PFSK-1 (cell line): ENCODE data around the gene ESR1.

Source experiments
- FOXP2 ChIP-seq: optimal IDR thresholded peaks from 2 replicates; pipeline ENCODE3; 2011; ENCODE audit warnings: borderline replicate concordance, control low read depth, inconsistent platforms; ENCODE audit not compliant: insufficient read depth; ENCODE audit errors: extremely low read length, extremely low read depth
- POLR2AphosphoS5 ChIP-seq: IDR thresholded peaks from 2 replicates; pipeline ENCODE4 v1.6.1; 2012; ENCODE audit warnings: low read depth, mild to moderate bottlenecking, control low read depth, low read length, moderate library complexity
- SIN3A ChIP-seq: IDR thresholded peaks from 2 replicates; pipeline ENCODE4 v1.6.1; 2012; ENCODE audit warnings: mild to moderate bottlenecking, low read length, moderate library complexity, borderline replicate concordance; ENCODE audit not compliant: insufficient read depth
- TAF1 ChIP-seq: IDR thresholded peaks from 2 replicates; pipeline ENCODE4 v1.6.1; 2012; ENCODE audit warnings: low read length, control low read depth, borderline replicate concordance; ENCODE audit not compliant: insufficient read depth
- TF ChIP-seq, protein P1 (sequence below), 2 experiments: IDR thresholded peaks; 2 replicates each; pipeline versions ENCODE4 v1.6.1 to v1.8.0; 2011 to 2012; ENCODE audit warnings: low read depth in 2 of 2, low read length in 2 of 2, control low read depth in 1 of 2, inconsistent platforms in 1 of 2, mild to moderate bottlenecking in 1 of 2, moderate library complexity in 1 of 2; ENCODE audit not compliant: insufficient read depth in 1 of 2

Gene ESR1

DNA sequence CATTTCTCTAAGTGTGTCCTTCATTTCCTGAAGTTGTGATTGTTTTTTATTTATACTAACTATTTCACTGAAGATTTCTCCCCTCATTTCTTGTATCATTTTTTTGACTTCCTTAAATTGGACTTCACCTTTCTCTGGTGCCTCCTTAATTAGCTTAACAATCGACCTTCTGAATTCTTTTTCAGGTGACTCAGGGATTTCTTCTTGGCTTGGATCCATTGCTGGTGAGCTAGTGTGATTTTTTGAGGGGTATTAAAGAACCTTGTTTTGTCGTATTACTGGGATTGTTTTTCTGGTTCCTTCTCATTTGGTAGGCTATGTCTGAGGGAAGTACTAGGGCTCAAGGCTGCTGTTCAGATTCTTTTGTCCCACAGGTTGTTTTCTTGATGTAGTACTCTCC lies 92.8 kb downstream of the ESR1 start:
- TF ChIP-seq TAF1, result no peak
- TF ChIP-seq SIN3A, result no peak

DNA sequence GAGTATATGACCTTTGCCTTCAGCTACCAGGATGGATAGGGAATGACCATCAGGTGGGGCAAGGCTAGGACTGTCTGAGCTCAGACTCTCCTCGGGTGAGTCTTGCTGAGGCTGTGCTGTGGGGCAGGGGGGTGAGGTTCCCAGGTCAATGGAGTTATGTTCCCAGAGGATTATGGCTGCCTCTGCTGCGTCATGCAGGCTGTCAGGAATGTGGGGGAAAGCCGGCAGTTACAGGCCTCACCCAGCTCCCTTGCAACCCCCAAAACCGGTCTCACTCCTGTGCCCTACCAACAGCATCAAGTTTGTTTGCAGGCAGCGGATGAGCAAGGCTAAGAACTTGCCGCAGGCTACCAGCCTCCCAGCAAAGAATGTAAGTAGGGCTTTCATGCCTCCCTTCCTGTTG lies 93.5 kb downstream of the ESR1 start:
- TF ChIP-seq FOXP2 (no peak), TAF1 (no peak), POLR2AphosphoS5 (no peak), SIN3A (no peak)
- TF ChIP-seq, protein P1, sequence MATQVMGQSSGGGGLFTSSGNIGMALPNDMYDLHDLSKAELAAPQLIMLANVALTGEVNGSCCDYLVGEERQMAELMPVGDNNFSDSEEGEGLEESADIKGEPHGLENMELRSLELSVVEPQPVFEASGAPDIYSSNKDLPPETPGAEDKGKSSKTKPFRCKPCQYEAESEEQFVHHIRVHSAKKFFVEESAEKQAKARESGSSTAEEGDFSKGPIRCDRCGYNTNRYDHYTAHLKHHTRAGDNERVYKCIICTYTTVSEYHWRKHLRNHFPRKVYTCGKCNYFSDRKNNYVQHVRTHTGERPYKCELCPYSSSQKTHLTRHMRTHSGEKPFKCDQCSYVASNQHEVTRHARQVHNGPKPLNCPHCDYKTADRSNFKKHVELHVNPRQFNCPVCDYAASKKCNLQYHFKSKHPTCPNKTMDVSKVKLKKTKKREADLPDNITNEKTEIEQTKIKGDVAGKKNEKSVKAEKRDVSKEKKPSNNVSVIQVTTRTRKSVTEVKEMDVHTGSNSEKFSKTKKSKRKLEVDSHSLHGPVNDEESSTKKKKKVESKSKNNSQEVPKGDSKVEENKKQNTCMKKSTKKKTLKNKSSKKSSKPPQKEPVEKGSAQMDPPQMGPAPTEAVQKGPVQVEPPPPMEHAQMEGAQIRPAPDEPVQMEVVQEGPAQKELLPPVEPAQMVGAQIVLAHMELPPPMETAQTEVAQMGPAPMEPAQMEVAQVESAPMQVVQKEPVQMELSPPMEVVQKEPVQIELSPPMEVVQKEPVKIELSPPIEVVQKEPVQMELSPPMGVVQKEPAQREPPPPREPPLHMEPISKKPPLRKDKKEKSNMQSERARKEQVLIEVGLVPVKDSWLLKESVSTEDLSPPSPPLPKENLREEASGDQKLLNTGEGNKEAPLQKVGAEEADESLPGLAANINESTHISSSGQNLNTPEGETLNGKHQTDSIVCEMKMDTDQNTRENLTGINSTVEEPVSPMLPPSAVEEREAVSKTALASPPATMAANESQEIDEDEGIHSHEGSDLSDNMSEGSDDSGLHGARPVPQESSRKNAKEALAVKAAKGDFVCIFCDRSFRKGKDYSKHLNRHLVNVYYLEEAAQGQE (IDR thresholded peaks at IDR 0.05; ENCODE audit: insufficient read depth in 1 of 2, low read depth in 2 of 2, low read length in 2 of 2), result no peak

DNA sequence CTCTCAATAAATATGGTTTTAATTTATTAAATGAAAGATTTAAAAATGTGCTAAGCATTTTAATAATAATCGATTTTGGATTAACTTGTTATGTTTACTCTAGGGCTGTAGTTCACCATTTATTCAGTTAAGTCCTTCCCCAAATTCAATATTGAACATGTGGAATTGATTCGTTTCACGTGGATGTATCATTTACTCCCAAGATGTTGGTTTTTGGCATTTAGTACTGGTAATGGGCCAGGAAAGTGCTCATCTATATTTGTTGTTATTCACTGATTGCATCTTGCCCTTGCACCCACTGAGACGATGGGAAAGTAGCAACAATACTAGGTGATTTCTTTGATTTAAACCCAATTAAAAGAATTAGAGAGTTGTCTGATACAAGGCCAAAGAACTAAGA lies 97.1 kb downstream of the ESR1 start:
- TF ChIP-seq POLR2AphosphoS5 (no peak), TAF1 (no peak), FOXP2 (no peak), SIN3A (no peak)
- TF ChIP-seq, protein P1 (IDR thresholded peaks at IDR 0.05; ENCODE audit: insufficient read depth in 1 of 2, low read depth in 2 of 2, low read length in 2 of 2), result no peak

DNA sequence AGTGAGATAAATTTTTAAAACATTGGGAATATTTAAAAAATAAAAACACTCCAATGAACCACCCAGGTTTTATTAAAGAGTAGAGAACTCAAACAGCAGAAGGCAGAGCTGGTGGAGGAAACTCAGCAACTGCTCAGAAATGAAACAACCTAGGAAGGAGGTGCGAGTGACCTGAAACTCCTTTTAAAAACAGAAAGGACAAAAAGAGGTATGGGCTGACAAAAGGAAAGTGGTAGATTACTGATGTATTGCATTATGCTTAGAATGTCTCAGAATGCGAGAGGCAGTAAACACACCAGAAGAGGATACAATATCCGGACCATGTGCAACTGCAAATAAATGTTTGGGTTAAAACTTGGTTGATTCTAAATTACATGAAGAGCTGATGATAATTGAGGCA lies 97.6 kb downstream of the ESR1 start:
- TF ChIP-seq SIN3A, result no peak
- TF ChIP-seq, protein P1 (IDR thresholded peaks at IDR 0.05; ENCODE audit: insufficient read depth in 1 of 2, low read depth in 2 of 2, low read length in 2 of 2), result no peak
- TF ChIP-seq POLR2AphosphoS5, result no peak
- TF ChIP-seq TAF1, result no peak
- TF ChIP-seq FOXP2, result no peak

- TF ChIP-seq SIN3A (no peak), FOXP2 (no peak), POLR2AphosphoS5 (no peak), TAF1 (no peak)
- TF ChIP-seq, protein P1 (IDR thresholded peaks at IDR 0.05; ENCODE audit: insufficient read depth in 1 of 2, low read depth in 2 of 2, low read length in 2 of 2), result no peak
Measured at GRCh38 chr6:151905854-151906253, 98.4 kb downstream of the ESR1 start.

GRCh38 chr6:151911401-151911800 lies 103.9 kb downstream of the ESR1 start:
- TF ChIP-seq FOXP2 (no peak), TAF1 (no peak), SIN3A (no peak), POLR2AphosphoS5 (no peak)
- TF ChIP-seq, protein P1 (IDR thresholded peaks at IDR 0.05; ENCODE audit: insufficient read depth in 1 of 2, low read depth in 2 of 2, low read length in 2 of 2), result no peak
